Activated CD4-positive, alpha-beta T cell treated with anti-CD3 and anti-CD28 coated beads, Interleukin-2, amount 50 U/mL, for 1 hour (primary cell): ENCODE measurements around the gene ATP2B3.

Experiments used
- DNase-seq: peaks from one replicate; pipeline ENCODE4 v3.0.0-alpha.2; 2020

Gene ATP2B3

GRCh38 chrX:153490217-153490930, 27.1 kb upstream of the ATP2B3 start:
- DNase-seq = no peak

GRCh38 chrX:153491351-153491914, 26.0 kb upstream of the ATP2B3 start:
- DNase-seq = no peak

- DNase-seq = no peak
These were observed 25.5 kb upstream of the ATP2B3 start for GRCh38 chrX:153491918-153492317.

GRCh38 chrX:153492543-153492942, 24.9 kb upstream of the ATP2B3 start:
- no peak for DNase-seq

GRCh38 chrX:153493085-153493484, 24.4 kb upstream of the ATP2B3 start:
- DNase-seq = no peak

GRCh38 chrX:153494061-153494460, 23.4 kb upstream of the ATP2B3 start:
- DNase-seq = no peak

GRCh38 chrX:153494541-153495361, 22.7 kb upstream of the ATP2B3 start, which contains the start of gene BGN:
Gene BGN (plus strand): TSS chrX:153494980. CDS start chrX:153504632, 9,652 bp downstream.
- DNase-seq = no peak

GRCh38 chrX:153495362-153495751, 22.1 kb upstream of the ATP2B3 start:
- no peak for DNase-seq

GRCh38 chrX:153495903-153496589, 21.4 kb upstream of the ATP2B3 start:
- no peak for DNase-seq

GRCh38 chrX:153496590-153496959, 20.9 kb upstream of the ATP2B3 start:
- no peak for DNase-seq

- no peak for DNase-seq
These were observed 19.0 kb upstream of the ATP2B3 start for GRCh38 chrX:153498453-153498852.

- DNase-seq = no peak
These were observed 18.1 kb upstream of the ATP2B3 start for GRCh38 chrX:153499341-153499740.

- no peak for DNase-seq
These were observed 17.6 kb upstream of the ATP2B3 start for GRCh38 chrX:153499876-153500275.

- no peak for DNase-seq
These were observed 16.7 kb upstream of the ATP2B3 start for GRCh38 chrX:153500676-153501280.

GRCh38 chrX:153501530-153501929, 15.9 kb upstream of the ATP2B3 start:
- no peak for DNase-seq

- no peak for DNase-seq
These were observed 15.3 kb upstream of the ATP2B3 start for GRCh38 chrX:153502131-153502530.

- DNase-seq = no peak
These were observed 14.6 kb upstream of the ATP2B3 start for GRCh38 chrX:153502796-153503195.

- DNase-seq = no peak
These were observed 12.9 kb upstream of the ATP2B3 start for GRCh38 chrX:153504445-153505016.

GRCh38 chrX:153505361-153505760, 12.1 kb upstream of the ATP2B3 start:
- no peak for DNase-seq

- DNase-seq = peak; percentile 82
These were observed 9.8 kb upstream of the ATP2B3 start for GRCh38 chrX:153507484-153508178.

GRCh38 chrX:153509592-153509991, 7.8 kb upstream of the ATP2B3 start:
- no peak for DNase-seq

GRCh38 chrX:153510383-153510782, 7.1 kb upstream of the ATP2B3 start:
- no peak for DNase-seq
